LNCaP clone FGC (cell line): ENCODE data around the gene GPR52.

Source experiments
- DNase-seq: peaks from one replicate; pipeline ENCODE4 v3.0.0-alpha.2; 2011; ENCODE audit warnings: low read depth
- H3K4me3 ChIP-seq: 2 replicates; pipeline ENCODE4 v1.5.1; 2011; ENCODE audit warnings: mild to moderate bottlenecking, low read depth, low read length, control low read depth
- CTCF ChIP-seq: IDR thresholded peaks from 2 replicates; pipeline ENCODE4 v1.5.1; 2012; ENCODE audit warnings: mild to moderate bottlenecking; ENCODE audit not compliant: control insufficient read depth, insufficient read depth; ENCODE audit errors: extremely low read depth

Gene GPR52

GRCh38 chr1:174480324-174480723 is 32.6 kb downstream of the GPR52 start:
- no peak for DNase-seq
- TF ChIP-seq CTCF: no peak
- H3K4me3 ChIP-seq: no peak overlapping the region

GRCh38 chr1:174491606-174492005 is 43.8 kb downstream of the GPR52 start:
- no peak overlapping the region for H3K4me3 ChIP-seq
- no peak for TF ChIP-seq CTCF
- no peak for DNase-seq

GRCh38 chr1:174497478-174497877 is 49.7 kb downstream of the GPR52 start:
- no peak for DNase-seq
- no peak for TF ChIP-seq CTCF
- no peak overlapping the region for H3K4me3 ChIP-seq
